ENCODE measurements around the gene SLC6A1.

The SLC6A1 gene

DNA sequence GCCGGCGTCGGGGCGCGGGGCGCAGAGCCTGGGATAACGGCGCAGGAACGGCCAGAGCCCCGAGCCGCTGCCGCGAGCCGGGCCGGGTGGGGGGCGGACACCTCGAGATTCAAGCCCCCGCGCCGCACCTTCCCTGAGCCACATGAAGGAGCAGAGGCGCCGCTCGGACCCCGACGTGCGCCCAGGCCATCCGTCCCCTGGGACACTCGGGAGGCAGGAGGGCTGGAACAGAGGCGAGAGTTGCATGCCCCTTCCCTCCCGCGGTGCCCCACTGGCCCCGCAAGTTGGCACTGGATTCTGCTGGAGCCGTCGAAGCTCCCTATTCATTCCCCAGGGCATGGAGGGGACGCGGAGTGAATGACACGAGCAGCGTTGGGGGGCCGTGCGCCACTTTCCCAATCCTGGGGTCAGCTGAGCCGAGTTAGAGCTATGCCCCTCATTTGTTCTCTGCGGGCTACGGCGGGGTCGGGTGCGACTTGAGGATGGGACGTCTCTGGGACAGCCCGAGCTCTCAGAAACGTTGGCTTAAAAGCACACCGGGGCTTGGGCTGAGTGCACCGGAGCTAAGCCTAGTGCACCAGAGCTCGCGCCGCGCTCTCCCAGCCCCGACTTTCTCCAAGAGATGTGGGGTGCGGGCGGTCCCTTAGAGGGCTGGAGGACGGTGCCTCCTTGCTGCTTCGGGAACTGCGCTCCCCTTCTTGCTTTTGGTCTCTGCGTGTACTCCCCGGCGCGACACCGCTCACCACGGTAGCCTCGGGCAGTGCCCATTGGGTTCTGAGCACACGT, 588 bp downstream of the SLC6A1 start:
- ATAC-seq (ENCODE audit: low read depth), result no peak
- H3K36me3 ChIP-seq (ENCODE audit: low read depth), result no peaks in the 10 kb centered on the region
- H3K27me3 ChIP-seq (ENCODE audit: insufficient read depth, poor library complexity, severe bottlenecking), result peaks cover 84% of the 10 kb centered on the region
- TF ChIP-seq, protein P1, sequence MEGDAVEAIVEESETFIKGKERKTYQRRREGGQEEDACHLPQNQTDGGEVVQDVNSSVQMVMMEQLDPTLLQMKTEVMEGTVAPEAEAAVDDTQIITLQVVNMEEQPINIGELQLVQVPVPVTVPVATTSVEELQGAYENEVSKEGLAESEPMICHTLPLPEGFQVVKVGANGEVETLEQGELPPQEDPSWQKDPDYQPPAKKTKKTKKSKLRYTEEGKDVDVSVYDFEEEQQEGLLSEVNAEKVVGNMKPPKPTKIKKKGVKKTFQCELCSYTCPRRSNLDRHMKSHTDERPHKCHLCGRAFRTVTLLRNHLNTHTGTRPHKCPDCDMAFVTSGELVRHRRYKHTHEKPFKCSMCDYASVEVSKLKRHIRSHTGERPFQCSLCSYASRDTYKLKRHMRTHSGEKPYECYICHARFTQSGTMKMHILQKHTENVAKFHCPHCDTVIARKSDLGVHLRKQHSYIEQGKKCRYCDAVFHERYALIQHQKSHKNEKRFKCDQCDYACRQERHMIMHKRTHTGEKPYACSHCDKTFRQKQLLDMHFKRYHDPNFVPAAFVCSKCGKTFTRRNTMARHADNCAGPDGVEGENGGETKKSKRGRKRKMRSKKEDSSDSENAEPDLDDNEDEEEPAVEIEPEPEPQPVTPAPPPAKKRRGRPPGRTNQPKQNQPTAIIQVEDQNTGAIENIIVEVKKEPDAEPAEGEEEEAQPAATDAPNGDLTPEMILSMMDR (IDR thresholded peaks at IDR 0.05; ENCODE audit: poor library complexity, severe bottlenecking), result no peak
- H3K27ac ChIP-seq (ENCODE audit: poor library complexity, severe bottlenecking), result no peak overlapping the region
- no peaks in the 10 kb centered on the region for H3K4me1 ChIP-seq (ENCODE audit: insufficient read depth, poor library complexity, severe bottlenecking)
- H3K4me3 ChIP-seq (ENCODE audit: severe bottlenecking), result no peak overlapping the region
- no peaks in the 10 kb centered on the region for H3K9me3 ChIP-seq (ENCODE audit: severe bottlenecking)
- no peak for DNase-seq (ENCODE audit: low spot score)

DNA sequence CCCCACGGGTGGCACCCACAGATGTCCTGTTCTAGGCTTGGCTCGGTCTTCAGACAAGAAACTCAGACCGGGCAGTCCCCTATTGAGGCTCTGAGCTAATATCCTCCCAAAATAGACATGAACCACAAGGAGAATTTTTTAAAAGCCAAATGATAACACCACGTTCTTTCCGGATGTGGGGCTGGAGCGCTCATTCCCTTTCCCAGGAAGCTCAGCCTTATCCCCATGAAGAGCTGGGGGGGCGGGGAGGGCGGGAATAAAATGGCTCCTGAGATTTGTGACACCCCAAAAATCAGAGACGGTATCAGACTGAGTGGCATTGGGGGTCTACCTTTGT, 1.1 kb downstream of the SLC6A1 start:
- Histone ChIP-seq H3K4me1 (ENCODE audit: insufficient read depth, poor library complexity, severe bottlenecking) (no peaks in the 10 kb centered on the region), H3K27me3 (ENCODE audit: insufficient read depth, poor library complexity, severe bottlenecking) (peaks cover 83% of the 10 kb centered on the region), H3K36me3 (ENCODE audit: low read depth) (no peaks in the 10 kb centered on the region), H3K9me3 (ENCODE audit: severe bottlenecking) (no peaks in the 10 kb centered on the region), H3K27ac (ENCODE audit: poor library complexity, severe bottlenecking) (no peak overlapping the region), H3K4me3 (ENCODE audit: severe bottlenecking) (no peak overlapping the region)
- DNase-seq (ENCODE audit: low spot score) (no peak), ATAC-seq (ENCODE audit: low read depth) (no peak)
- TF ChIP-seq, protein P1 (IDR thresholded peaks at IDR 0.05; ENCODE audit: poor library complexity, severe bottlenecking), result no peak

DNA sequence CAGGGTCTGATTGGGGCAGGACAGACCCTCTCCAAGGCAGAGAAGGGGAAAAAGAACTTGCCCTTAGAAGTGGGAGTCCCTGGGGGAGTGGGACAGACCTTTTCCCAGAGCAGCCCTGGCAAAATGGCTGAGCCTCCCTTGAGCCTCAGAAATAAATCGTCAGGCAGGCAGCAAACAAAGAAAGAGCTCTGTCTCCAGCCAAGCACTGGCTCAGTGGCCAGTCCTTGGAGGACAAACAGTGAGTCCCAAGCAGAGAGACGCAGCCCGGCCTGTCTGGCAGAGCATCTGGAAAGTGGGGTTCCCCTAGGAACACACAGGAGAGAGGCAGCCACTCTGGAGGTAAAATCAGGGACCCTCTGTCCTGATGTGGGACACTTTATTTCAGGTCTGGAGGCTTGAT, 1.8 kb downstream of the SLC6A1 start:
- Histone ChIP-seq H3K27ac (ENCODE audit: poor library complexity, severe bottlenecking) (no peak overlapping the region), H3K4me1 (ENCODE audit: insufficient read depth, poor library complexity, severe bottlenecking) (no peaks in the 10 kb centered on the region), H3K27me3 (ENCODE audit: insufficient read depth, poor library complexity, severe bottlenecking) (peaks cover 80% of the 10 kb centered on the region), H3K36me3 (ENCODE audit: low read depth) (no peaks in the 10 kb centered on the region), H3K4me3 (ENCODE audit: severe bottlenecking) (no peak overlapping the region), H3K9me3 (ENCODE audit: severe bottlenecking) (no peaks in the 10 kb centered on the region)
- DNase-seq (ENCODE audit: low spot score) (no peak), ATAC-seq (ENCODE audit: low read depth) (no peak)
- TF ChIP-seq, protein P1 (IDR thresholded peaks at IDR 0.05; ENCODE audit: poor library complexity, severe bottlenecking), result no peak

GRCh38 chr3:10995871-10996270, 3.3 kb downstream of the SLC6A1 start:
- Histone ChIP-seq H3K27ac (ENCODE audit: poor library complexity, severe bottlenecking) (no peak overlapping the region), H3K4me3 (ENCODE audit: severe bottlenecking) (no peak overlapping the region), H3K4me1 (ENCODE audit: insufficient read depth, poor library complexity, severe bottlenecking) (no peaks in the 10 kb centered on the region), H3K36me3 (ENCODE audit: low read depth) (no peaks in the 10 kb centered on the region), H3K27me3 (ENCODE audit: insufficient read depth, poor library complexity, severe bottlenecking) (peaks cover 64% of the 10 kb centered on the region), H3K9me3 (ENCODE audit: severe bottlenecking) (no peaks in the 10 kb centered on the region)
- DNase-seq (ENCODE audit: low spot score) (no peak), ATAC-seq (ENCODE audit: low read depth) (no peak)
- TF ChIP-seq, protein P1 (IDR thresholded peaks at IDR 0.05; ENCODE audit: poor library complexity, severe bottlenecking), result no peak

- ATAC-seq (ENCODE audit: low read depth), result no peak
- peaks cover 58% of the 10 kb centered on the region for H3K27me3 ChIP-seq (ENCODE audit: insufficient read depth, poor library complexity, severe bottlenecking)
- TF ChIP-seq, protein P1 (IDR thresholded peaks at IDR 0.05; ENCODE audit: poor library complexity, severe bottlenecking), result no peak
Observed at GRCh38 chr3:10996345-10997013, 3.9 kb downstream of the SLC6A1 start.

More at GRCh38 chr3:10996345-10997013, 3.9 kb downstream of the SLC6A1 start:
- H3K27ac ChIP-seq (ENCODE audit: poor library complexity, severe bottlenecking), result no peak overlapping the region
- no peaks in the 10 kb centered on the region for H3K4me1 ChIP-seq (ENCODE audit: insufficient read depth, poor library complexity, severe bottlenecking)
- no peaks in the 10 kb centered on the region for H3K9me3 ChIP-seq (ENCODE audit: severe bottlenecking)
- no peak overlapping the region for H3K4me3 ChIP-seq (ENCODE audit: severe bottlenecking)
- no peaks in the 10 kb centered on the region for H3K36me3 ChIP-seq (ENCODE audit: low read depth)
- DNase-seq (ENCODE audit: low spot score), result no peak

All from RWPE2 (cell line).